Astrocyte (in vitro differentiated cells and primary cell): ENCODE measurements around the gene TARBP2.

ENCODE experiments used
- EZH2 ChIP-seq: IDR thresholded peaks from 2 replicates; pipeline ENCODE4 v1.6.1; 2012; ENCODE audit warnings: mild to moderate bottlenecking, low read length, inconsistent platforms; ENCODE audit not compliant: insufficient read depth
- TF ChIP-seq, protein P1 (sequence below): IDR thresholded peaks from 2 replicates; pipeline ENCODE4 v1.5.1; 2011; ENCODE audit warnings: low read depth, mild to moderate bottlenecking, inconsistent platforms, low read length, moderate library complexity; ENCODE audit not compliant: insufficient read depth

DNA sequence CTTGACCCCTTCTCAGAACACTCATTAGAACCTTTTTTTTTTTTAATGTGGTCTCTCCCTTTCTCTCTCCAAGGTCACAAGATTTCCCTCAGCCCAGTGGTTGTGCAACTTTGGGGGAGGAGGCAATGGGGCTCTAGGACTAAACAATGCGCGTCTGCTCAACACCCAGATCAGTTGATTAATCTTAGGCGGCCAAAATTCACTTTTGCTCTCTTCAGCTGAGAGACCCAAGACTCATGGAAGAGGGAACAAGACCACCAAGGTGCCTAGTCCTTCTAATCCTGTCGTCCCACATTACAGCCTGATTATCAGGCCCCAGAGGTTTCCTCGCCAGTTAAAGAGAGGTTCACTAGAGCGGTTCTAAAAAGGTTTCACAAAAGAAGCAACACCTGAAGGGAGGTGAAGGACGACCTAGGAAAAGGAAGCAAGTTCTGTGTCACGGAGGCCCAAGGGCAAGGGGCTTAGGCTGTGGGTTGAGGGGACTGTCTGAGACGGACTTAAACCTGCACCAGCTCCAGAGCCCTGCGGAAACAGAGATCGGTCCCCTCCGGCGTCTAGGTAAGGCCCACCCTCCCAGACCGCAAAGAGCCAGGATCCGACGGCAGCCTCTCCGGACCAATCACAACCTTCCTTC lies 824 bp upstream of the TARBP2 start:
- TF ChIP-seq, protein P1, sequence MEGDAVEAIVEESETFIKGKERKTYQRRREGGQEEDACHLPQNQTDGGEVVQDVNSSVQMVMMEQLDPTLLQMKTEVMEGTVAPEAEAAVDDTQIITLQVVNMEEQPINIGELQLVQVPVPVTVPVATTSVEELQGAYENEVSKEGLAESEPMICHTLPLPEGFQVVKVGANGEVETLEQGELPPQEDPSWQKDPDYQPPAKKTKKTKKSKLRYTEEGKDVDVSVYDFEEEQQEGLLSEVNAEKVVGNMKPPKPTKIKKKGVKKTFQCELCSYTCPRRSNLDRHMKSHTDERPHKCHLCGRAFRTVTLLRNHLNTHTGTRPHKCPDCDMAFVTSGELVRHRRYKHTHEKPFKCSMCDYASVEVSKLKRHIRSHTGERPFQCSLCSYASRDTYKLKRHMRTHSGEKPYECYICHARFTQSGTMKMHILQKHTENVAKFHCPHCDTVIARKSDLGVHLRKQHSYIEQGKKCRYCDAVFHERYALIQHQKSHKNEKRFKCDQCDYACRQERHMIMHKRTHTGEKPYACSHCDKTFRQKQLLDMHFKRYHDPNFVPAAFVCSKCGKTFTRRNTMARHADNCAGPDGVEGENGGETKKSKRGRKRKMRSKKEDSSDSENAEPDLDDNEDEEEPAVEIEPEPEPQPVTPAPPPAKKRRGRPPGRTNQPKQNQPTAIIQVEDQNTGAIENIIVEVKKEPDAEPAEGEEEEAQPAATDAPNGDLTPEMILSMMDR, result no peak
- TF ChIP-seq EZH2, result no peak
